Measurements from ENCODE around the gene EPHA6.

- no peak for TF ChIP-seq CTCF (IDR thresholded peaks at IDR 0.05)
- TF ChIP-seq POLR2A (IDR thresholded peaks at IDR 0.05) = no peak
- TF ChIP-seq EP300 (IDR thresholded peaks at IDR 0.05) = no peak
These were observed 665.3 kb downstream of the EPHA6 start for GRCh38 chr3:97479740-97480139.
